ENCODE measurements around the gene NEK6.

NEK6 gene

GRCh38 chr9:124300312-124300711, 42.6 kb downstream of the NEK6 start:
- DNase-seq (ENCODE audit: low read depth) = no peak
- TF ChIP-seq MAX (IDR thresholded peaks at IDR 0.05; ENCODE audit: low read depth, low read length) (no peak), POLR2A (IDR thresholded peaks at IDR 0.05; ENCODE audit: extremely low read depth, insufficient read length) (no peak), CTCF (IDR thresholded peaks at IDR 0.05; ENCODE audit: low read depth, low read length) (no peak), MYC (IDR thresholded peaks at IDR 0.05; ENCODE audit: low read depth, low read length) (no peak)
- no peak overlapping the region for H3K4me3 ChIP-seq (ENCODE audit: low read depth, low read length)

GRCh38 chr9:124302921-124303320, 45.2 kb downstream of the NEK6 start:
- no peak for DNase-seq (ENCODE audit: low read depth)
- TF ChIP-seq CTCF (IDR thresholded peaks at IDR 0.05; ENCODE audit: low read depth, low read length) (no peak), POLR2A (IDR thresholded peaks at IDR 0.05; ENCODE audit: extremely low read depth, insufficient read length) (no peak), MAX (IDR thresholded peaks at IDR 0.05; ENCODE audit: low read depth, low read length) (no peak), MYC (IDR thresholded peaks at IDR 0.05; ENCODE audit: low read depth, low read length) (no peak)
- H3K4me3 ChIP-seq (ENCODE audit: low read depth, low read length) = no peak overlapping the region

- H3K4me3 ChIP-seq (ENCODE audit: low read depth, low read length) = no peak overlapping the region
- TF ChIP-seq MYC (IDR thresholded peaks at IDR 0.05; ENCODE audit: low read depth, low read length) = no peak
- no peak for TF ChIP-seq CTCF (IDR thresholded peaks at IDR 0.05; ENCODE audit: low read depth, low read length)
- no peak for TF ChIP-seq POLR2A (IDR thresholded peaks at IDR 0.05; ENCODE audit: extremely low read depth, insufficient read length)
- TF ChIP-seq MAX (IDR thresholded peaks at IDR 0.05; ENCODE audit: low read depth, low read length) = no peak
- no peak for DNase-seq (ENCODE audit: low read depth)
Observed at GRCh38 chr9:124303762-124304161, 46.0 kb downstream of the NEK6 start.

- DNase-seq (ENCODE audit: low read depth) = no peak
- TF ChIP-seq CTCF (IDR thresholded peaks at IDR 0.05; ENCODE audit: low read depth, low read length) = no peak
- no peak for TF ChIP-seq MYC (IDR thresholded peaks at IDR 0.05; ENCODE audit: low read depth, low read length)
- TF ChIP-seq MAX (IDR thresholded peaks at IDR 0.05; ENCODE audit: low read depth, low read length) = no peak
- no peak for TF ChIP-seq POLR2A (IDR thresholded peaks at IDR 0.05; ENCODE audit: extremely low read depth, insufficient read length)
- H3K4me3 ChIP-seq (ENCODE audit: low read depth, low read length) = no peak overlapping the region
Observed at GRCh38 chr9:124304285-124304684, 46.5 kb downstream of the NEK6 start.

- TF ChIP-seq MAX (IDR thresholded peaks at IDR 0.05; ENCODE audit: low read depth, low read length) = no peak
- TF ChIP-seq POLR2A (IDR thresholded peaks at IDR 0.05; ENCODE audit: extremely low read depth, insufficient read length) = no peak
- TF ChIP-seq CTCF (IDR thresholded peaks at IDR 0.05; ENCODE audit: low read depth, low read length) = no peak
- TF ChIP-seq MYC (IDR thresholded peaks at IDR 0.05; ENCODE audit: low read depth, low read length) = no peak
- no peak overlapping the region for H3K4me3 ChIP-seq (ENCODE audit: low read depth, low read length)
- DNase-seq (ENCODE audit: low read depth) = peak; percentile 74
Observed at GRCh38 chr9:124306098-124306735, 48.5 kb downstream of the NEK6 start.

Measured in NB4 (cell line).